CD4-positive, alpha-beta T cell treated with Interferon alpha-2 for 1 hour (primary cell): ENCODE measurements around the gene BTG3.

Experiments used
- DNase-seq, 2 donors: peaks; one replicate each; pipeline ENCODE4 v3.0.0-alpha.2; 2020 to 2022

Gene BTG3

GRCh38 chr21:17583898-17584297 is 28.8 kb downstream of the BTG3 start:
- DNase-seq, result no peak

- DNase-seq, result no peak
Observed at GRCh38 chr21:17580319-17580718, 32.4 kb downstream of the BTG3 start.

GRCh38 chr21:17578876-17579275 is 33.8 kb downstream of the BTG3 start:
- no peak for DNase-seq

GRCh38 chr21:17578162-17578561 is 34.5 kb downstream of the BTG3 start:
- DNase-seq, result no peak

GRCh38 chr21:17577701-17578100 is 35.0 kb downstream of the BTG3 start:
- no peak for DNase-seq

- DNase-seq, result no peak
Observed at GRCh38 chr21:17576080-17576835, 36.4 kb downstream of the BTG3 start.

- no peak for DNase-seq
Observed at GRCh38 chr21:17575076-17575475, 37.6 kb downstream of the BTG3 start.

- no peak for DNase-seq
Observed at GRCh38 chr21:17572431-17572830, 40.3 kb downstream of the BTG3 start.

GRCh38 chr21:17570786-17571185 is 41.9 kb downstream of the BTG3 start:
- DNase-seq, result no peak

- DNase-seq, result no peak
Observed at GRCh38 chr21:17560377-17561025, 52.2 kb downstream of the BTG3 start.

- no peak for DNase-seq
Observed at GRCh38 chr21:17554679-17555465, 57.8 kb downstream of the BTG3 start.

GRCh38 chr21:17554120-17554519 is 58.6 kb downstream of the BTG3 start:
- DNase-seq, result no peak

GRCh38 chr21:17552410-17552809 is 60.3 kb downstream of the BTG3 start:
- no peak for DNase-seq

GRCh38 chr21:17550671-17551308 is 61.9 kb downstream of the BTG3 start:
- DNase-seq, result no peak

GRCh38 chr21:17548262-17548661 is 64.4 kb downstream of the BTG3 start:
- no peak for DNase-seq

GRCh38 chr21:17545007-17545406 is 67.7 kb downstream of the BTG3 start:
- no peak for DNase-seq
